NB4 (cell line): ENCODE data around the gene HECW1.

Source experiments
- DNase-seq: peaks from one replicate; pipeline ENCODE4 v3.0.0; 2010; ENCODE audit warnings: low read depth
- H3K4me3 ChIP-seq: one replicate; pipeline ENCODE4 v1.5.1; 2011; ENCODE audit warnings: mild to moderate bottlenecking, low read depth, low read length, moderate library complexity
- CTCF ChIP-seq: IDR thresholded peaks from one replicate; pipeline ENCODE4 v1.5.1; 2012; ENCODE audit warnings: low read depth, low read length
- MAX ChIP-seq: IDR thresholded peaks from 2 replicates; pipeline ENCODE4 v1.6.1; 2011; ENCODE audit warnings: low read depth, low read length
- MYC ChIP-seq: IDR thresholded peaks from 2 replicates; pipeline ENCODE4 v1.6.1; 2011; ENCODE audit warnings: low read depth, low read length
- POLR2A ChIP-seq: IDR thresholded peaks from 2 replicates; pipeline ENCODE4 v1.6.1; 2011; ENCODE audit warnings: mild to moderate bottlenecking; ENCODE audit not compliant: insufficient read length; ENCODE audit errors: extremely low read depth

The HECW1 gene

GRCh38 chr7:43248961-43249822 is 136.7 kb downstream of the HECW1 start:
- TF ChIP-seq CTCF, result no peak
- no peak for TF ChIP-seq MYC
- TF ChIP-seq MAX, result no peak
- TF ChIP-seq POLR2A, result no peak
- H3K4me3 ChIP-seq, result no peak overlapping the region
- no peak for DNase-seq

DNA sequence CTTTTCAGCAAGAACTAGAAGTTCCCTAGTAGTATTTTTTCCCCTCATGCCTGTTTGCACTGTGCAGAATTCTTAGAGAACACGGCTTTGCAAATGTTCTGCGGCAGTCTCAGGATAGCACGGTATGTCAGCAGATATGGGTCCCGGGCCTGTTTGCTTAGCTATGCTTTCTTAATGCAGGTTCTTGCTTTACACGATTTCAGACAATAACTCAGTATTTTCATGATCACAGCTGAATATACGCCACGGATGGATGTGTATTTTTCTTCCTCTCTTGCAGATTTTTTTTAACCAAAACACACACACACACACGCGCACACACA is 137.3 kb downstream of the HECW1 start:
- no peak for DNase-seq
- H3K4me3 ChIP-seq, result no peak overlapping the region
- no peak for TF ChIP-seq CTCF
- TF ChIP-seq POLR2A, result no peak
- no peak for TF ChIP-seq MAX
- TF ChIP-seq MYC, result no peak

DNA sequence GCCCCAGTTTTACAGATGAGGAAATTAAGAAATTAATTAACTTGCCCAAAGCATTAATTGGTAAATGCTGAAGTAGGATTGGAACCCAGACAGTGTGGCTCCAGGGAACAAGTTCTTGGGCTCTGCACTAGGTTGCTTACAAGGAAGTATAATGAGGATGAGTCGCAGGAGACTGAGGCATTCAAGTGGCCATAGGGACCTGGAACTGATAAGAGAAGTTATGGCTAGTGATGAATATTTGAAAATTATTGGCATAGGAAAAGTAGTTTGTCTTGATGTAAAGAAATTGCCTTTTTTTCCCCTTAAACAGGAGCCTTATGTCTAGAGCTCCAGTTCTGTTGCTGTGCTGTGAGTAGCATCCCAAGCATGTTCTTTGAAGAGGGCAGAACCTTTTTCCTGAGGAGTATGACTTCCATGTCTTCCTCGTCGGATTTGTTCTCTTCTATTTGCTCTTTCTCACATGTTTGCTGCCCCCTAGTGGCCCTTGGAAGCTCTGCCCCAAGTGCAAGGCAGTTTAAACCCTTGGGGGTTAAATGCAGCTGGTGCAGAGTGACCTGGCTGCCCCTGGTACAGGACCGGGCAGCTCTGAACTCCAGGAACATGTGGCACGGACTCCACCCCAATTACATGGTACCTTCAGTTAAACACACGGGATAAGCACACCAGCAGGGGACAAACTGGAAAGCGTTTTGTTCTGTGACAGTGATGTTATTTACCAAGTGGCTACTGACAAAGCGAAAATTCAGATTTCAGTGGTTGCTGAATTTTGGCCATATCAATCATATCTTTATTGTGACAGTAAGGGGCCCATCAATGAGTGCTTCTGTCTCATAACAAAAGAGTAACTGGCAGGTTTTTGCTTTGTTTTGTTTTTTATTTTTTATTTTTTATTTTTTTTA is 148.8 kb downstream of the HECW1 start:
- TF ChIP-seq CTCF, result peak; percentile 98
- peak; percentile 54; the same call in 1 of the 2 replicates for TF ChIP-seq MYC
- no peak for TF ChIP-seq POLR2A
- TF ChIP-seq MAX, result peak; percentile 58
- no peak overlapping the region for H3K4me3 ChIP-seq
- DNase-seq, result peak; percentile 82

DNA sequence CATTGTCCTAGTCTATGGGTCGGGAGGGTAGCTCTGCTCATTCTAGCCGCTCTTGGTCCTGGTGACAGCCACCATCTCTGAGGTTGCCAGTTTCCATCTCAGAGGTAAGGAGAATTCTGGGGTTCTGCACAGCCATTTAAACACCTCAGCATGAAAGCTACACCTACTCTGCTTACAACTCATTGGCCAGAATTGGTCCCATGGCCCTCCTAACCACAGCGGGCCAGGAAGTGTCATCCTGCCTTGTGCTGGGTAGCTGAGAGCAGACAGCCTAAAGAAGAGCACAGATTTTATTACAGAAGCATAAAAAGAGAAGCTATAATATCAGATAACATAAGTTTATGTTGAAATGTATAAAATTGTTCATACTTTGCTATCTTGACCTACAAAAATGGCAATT is 152.7 kb downstream of the HECW1 start:
- no peak for DNase-seq
- no peak for TF ChIP-seq MAX
- H3K4me3 ChIP-seq, result no peak overlapping the region

DNA sequence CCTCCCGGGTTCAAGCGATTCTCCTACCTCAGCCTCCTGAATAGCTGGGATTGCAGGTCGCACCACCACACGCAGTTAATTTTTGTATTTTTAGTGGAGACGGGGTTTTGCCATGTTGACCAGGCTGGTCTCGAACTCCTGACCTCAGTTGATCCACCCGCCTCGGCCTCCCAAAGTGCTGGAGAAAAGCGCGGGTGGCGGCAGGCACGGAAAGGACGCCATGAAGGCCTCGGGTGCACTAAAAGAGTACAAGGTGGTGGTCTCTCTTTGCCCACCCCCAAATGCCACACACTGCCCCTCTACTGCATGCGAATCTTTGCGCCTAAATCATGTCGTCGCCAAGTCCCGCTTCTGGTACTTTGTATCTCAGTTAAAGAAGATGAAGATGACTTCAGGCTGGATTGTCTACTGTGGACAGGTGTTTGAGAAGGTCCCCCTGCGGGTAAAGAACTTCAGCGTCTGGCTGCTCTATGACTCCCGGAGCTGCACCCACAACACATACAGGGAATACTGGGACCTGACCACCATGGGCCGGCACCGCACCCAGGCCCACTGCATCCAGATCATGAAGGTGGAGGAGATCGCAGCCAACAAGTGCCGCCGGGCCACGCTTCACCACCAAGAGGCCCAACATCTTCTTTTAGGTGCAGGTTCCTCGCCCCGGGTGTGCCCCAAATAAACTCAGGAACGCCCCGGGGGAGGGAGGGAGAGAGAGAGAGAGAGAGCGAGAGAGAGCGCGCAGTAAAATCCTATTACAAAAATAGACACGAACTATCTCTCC is 161.7 kb downstream of the HECW1 start:
- TF ChIP-seq MYC (no peak), POLR2A (no peak), MAX (no peak), CTCF (no peak)
- DNase-seq, result no peak
- H3K4me3 ChIP-seq, result no peak overlapping the region
